8988T (cell line): ENCODE measurements around the gene UPB1.
A peak's percentile ranks its signal among the peaks of the same experiment; 100 is the strongest.
"Not testable (repeated sequence)": the region's sequence is repeated elsewhere in the genome, so short reads cannot be mapped to it uniquely, and the experiment has no call there.

Experiments used
- DNase-seq: peaks from one replicate; pipeline ENCODE4 v3.0.0; 2011

Gene UPB1

GRCh38 chr22:24540470-24540869 is 45.3 kb downstream of the UPB1 start:
- no peak for DNase-seq

GRCh38 chr22:24541681-24542515 is 46.8 kb downstream of the UPB1 start:
- no peak for DNase-seq

- DNase-seq = no peak
Observed at GRCh38 chr22:24542641-24543040, 47.5 kb downstream of the UPB1 start.

GRCh38 chr22:24543185-24543601 is 48.1 kb downstream of the UPB1 start:
- DNase-seq = no peak

- DNase-seq = no peak
Observed at GRCh38 chr22:24543679-24544243, 48.6 kb downstream of the UPB1 start.

- DNase-seq = no peak
Observed at GRCh38 chr22:24548812-24549211, 53.7 kb downstream of the UPB1 start.

GRCh38 chr22:24550028-24550901 is 55.1 kb downstream of the UPB1 start:
- DNase-seq = no peak

GRCh38 chr22:24550902-24551435 is 55.8 kb downstream of the UPB1 start:
- no peak for DNase-seq

- not testable (repeated sequence) for DNase-seq
Observed at GRCh38 chr22:24552503-24553286, 57.6 kb downstream of the UPB1 start.

- DNase-seq = no peak
Observed at GRCh38 chr22:24553597-24554312, 58.6 kb downstream of the UPB1 start.

- DNase-seq = no peak
Observed at GRCh38 chr22:24554313-24555164, 59.4 kb downstream of the UPB1 start, which contains the start of gene GUCD1. Gene GUCD1, minus strand, starts transcription at chr22:24555138. Its CDS starts 147 bp downstream, at chr22:24554991.

GRCh38 chr22:24555165-24556039 is 60.3 kb downstream of the UPB1 start, which contains the start of gene SNRPD3:
Gene SNRPD3, plus strand, starts transcription at chr22:24555999. Its CDS starts 1,676 bp downstream, at chr22:24557675.
- peak; percentile 89 for DNase-seq

- no peak for DNase-seq
Observed at GRCh38 chr22:24559471-24559870, 64.3 kb downstream of the UPB1 start.

GRCh38 chr22:24563246-24563645 is 68.1 kb downstream of the UPB1 start:
- DNase-seq = no peak

- DNase-seq = no peak
Observed at GRCh38 chr22:24564376-24565058, 69.4 kb downstream of the UPB1 start.

GRCh38 chr22:24565077-24565476 is 69.9 kb downstream of the UPB1 start:
- DNase-seq = no peak

- DNase-seq = no peak
Observed at GRCh38 chr22:24566899-24567511, 71.9 kb downstream of the UPB1 start.

GRCh38 chr22:24567668-24568067 is 72.5 kb downstream of the UPB1 start:
- no peak for DNase-seq
